Measurements from ENCODE around the gene BANF1.

GRCh38 chr11:65975771-65976170 is 26.5 kb upstream of the BANF1 start:
- TF ChIP-seq POLR2A (IDR thresholded peaks at IDR 0.05) (no peak), CTCF (IDR thresholded peaks at IDR 0.05) (no peak)

All from body of pancreas (tissue), 4 donors.